HCT116 (cell line): ENCODE data around the gene ERC2. TPM values are rescaled to one million over a fixed set of nuclear protein-coding genes. Genes with fewer than 3 reads are reported as not detected.

Experiments
- ATAC-seq: fragments of 200-7000 bp; cut with Tn5 transposase; 2 replicates; pipeline ENCODE4 v1.9.1; 2020; ENCODE audit warnings: mild to moderate bottlenecking, moderate library complexity
- BruUV-seq: library from RNA; stranded (reverse); fragments of 400-500 nt; replicated peaks from 2 replicates; lab custom pipeline; 2021; lab: Mats Ljungman, UMichigan
- CTCF ChIA-PET: fragments of 300-600 bp; sonication (Branson Sonifier 250); formaldehyde crosslinking; loops from one replicate; lab custom pipeline; 2021; ENCODE audit warnings: antibody characterized with exemption; lab: Charles Lee
- POLR2A ChIA-PET: fragments of 300-600, 350-600 bp; sonication (Branson Sonifier 250); formaldehyde crosslinking; loops from one replicate; lab custom pipeline; 2021; ENCODE audit warnings: antibody characterized with exemption; lab: Charles Lee
- RAD21 ChIA-PET, 2 experiments: fragments of 300-600 bp; sonication (Branson Sonifier 250); formaldehyde crosslinking; loops; one replicate each; lab custom pipeline; 2023; ENCODE audit warnings: low total read pairs in 2 of 2; ENCODE audit not compliant: uncharacterized antibody in 2 of 2, unreplicated experiment in 2 of 2, low non-redundant PET in 1 of 2; lab: Charles Lee
- DNase-seq: peaks from one replicate; pipeline ENCODE4 v3.0.0-alpha.2; 2010; ENCODE audit warnings: low read depth, low spot score
- H2AFZ ChIP-seq: fragments of 200-600 bp; shearing (Covaris generic), sonication (generic); 2 replicates; pipeline ENCODE4 v1.6.1; 2017; ENCODE audit warnings: low read depth, mixed run types, mixed read lengths, antibody characterized with exemption, low read length; ENCODE audit not compliant: poor library complexity, severe bottlenecking
- H3K27ac ChIP-seq: 2 replicates; pipeline ENCODE4 v1.5.1; 2012; ENCODE audit warnings: low read depth, low read length
- H3K27me3 ChIP-seq: fragments of 200-600 bp; sonication (generic); 2 replicates; pipeline ENCODE4 v1.6.1; 2016; ENCODE audit warnings: mixed run types, low read length, mixed read lengths; ENCODE audit not compliant: insufficient read depth
- H3K36me3 ChIP-seq, 2 experiments: fragments of 200-500 bp in 1 of 2; fragments of 200-600 bp in 1 of 2; sonication (Bioruptor generic) in 1 of 2; sonication (generic) in 1 of 2; 2 replicates each; pipeline versions ENCODE4 v1.5.1 to v1.6.1; 2014 to 2016; ENCODE audit warnings: low read length in 2 of 2, inconsistent platforms in 1 of 2, mixed read lengths in 1 of 2, mixed run types in 1 of 2; ENCODE audit not compliant: insufficient read depth in 2 of 2, control insufficient read depth in 1 of 2
- H3K4me1 ChIP-seq, 2 experiments: fragments of 200-600 bp in 1 of 2; sonication (generic) in 1 of 2; 2 replicates each; pipeline versions ENCODE4 v1.5.1 to v1.6.1; 2012 to 2017; ENCODE audit warnings: low read length in 2 of 2, inconsistent platforms in 1 of 2, mild to moderate bottlenecking in 1 of 2, mixed read lengths in 1 of 2, mixed run types in 1 of 2, moderate library complexity in 1 of 2; ENCODE audit not compliant: insufficient read depth in 2 of 2, control insufficient read depth in 1 of 2
- H3K4me2 ChIP-seq: fragments of 200-600 bp; sonication (generic); 2 replicates; pipeline ENCODE4 v1.6.1; 2017; ENCODE audit warnings: mixed run types, low read length, mixed read lengths
- H3K4me3 ChIP-seq, 2 experiments: fragments of 200-600 bp in 1 of 2; sonication (generic) in 1 of 2; replicated peaks in 1 of 2; 2 replicates each; pipeline ENCODE4 v1.5.1; 2011 to 2016; ENCODE audit warnings: low read length in 2 of 2, control low read depth in 1 of 2, low read depth in 1 of 2, mild to moderate bottlenecking in 1 of 2, mixed read lengths in 1 of 2, mixed run types in 1 of 2
- H3K79me2 ChIP-seq: fragments of 200-600 bp; sonication (generic); 2 replicates; pipeline ENCODE4 v1.6.1; 2017; ENCODE audit warnings: mild to moderate bottlenecking, mixed run types, low read length, moderate library complexity, mixed read lengths; ENCODE audit not compliant: insufficient read depth
- H3K9ac ChIP-seq: fragments of 200-600 bp; sonication (generic); 2 replicates; pipeline ENCODE4 v1.6.1; 2016; ENCODE audit warnings: low read length, mixed read lengths
- H3K9me2 ChIP-seq: fragments of 200-600 bp; sonication (generic), shearing (Covaris generic); 2 replicates; pipeline ENCODE4 v1.6.1; 2017; ENCODE audit warnings: mixed run types, mild to moderate bottlenecking, moderate library complexity; ENCODE audit not compliant: insufficient read depth
- H3K9me3 ChIP-seq, 2 experiments: fragments of 200-500 bp in 1 of 2; fragments of 200-600 bp in 1 of 2; sonication (Bioruptor generic) in 1 of 2; sonication (generic) in 1 of 2; 2 replicates each; pipeline ENCODE4 v1.6.1; 2014 to 2017; ENCODE audit warnings: low read length in 2 of 2, mixed read lengths in 2 of 2, inconsistent platforms in 1 of 2, low read depth in 1 of 2, mild to moderate bottlenecking in 1 of 2, mixed run types in 1 of 2, moderate library complexity in 1 of 2; ENCODE audit not compliant: control insufficient read depth in 1 of 2, insufficient read depth in 1 of 2
- H4K20me1 ChIP-seq: fragments of 200-600 bp; sonication (generic), shearing (Covaris generic); 2 replicates; pipeline ENCODE4 v1.6.1; 2017; ENCODE audit warnings: mixed run types, mild to moderate bottlenecking, moderate library complexity; ENCODE audit not compliant: insufficient read depth
- ATF3 ChIP-seq: IDR thresholded peaks from 2 replicates; pipeline ENCODE4 v1.6.1; 2012
- CTCF ChIP-seq, 3 experiments: fragments of 200-600 bp in 1 of 3; sonication (generic) in 1 of 3; IDR thresholded peaks in 2 of 3; conservative IDR thresholded peaks in 1 of 3; 2 replicates each; pipeline ENCODE4 v1.5.1; 2012 to 2017; ENCODE audit warnings: low read depth in 2 of 3, low read length in 2 of 3, antibody characterized with exemption in 1 of 3, borderline replicate concordance in 1 of 3, control low read depth in 1 of 3, mild to moderate bottlenecking in 1 of 3, mixed read lengths in 1 of 3, mixed run types in 1 of 3, moderate library complexity in 1 of 3; ENCODE audit not compliant: insufficient read depth in 1 of 3
- EZH2phosphoT487 ChIP-seq: fragments of 200-600 bp; IDR thresholded peaks from 2 replicates; pipeline ENCODE4 v1.6.1; 2018; ENCODE audit warnings: antibody characterized with exemption, borderline replicate concordance
- JUND ChIP-seq: IDR thresholded peaks from 2 replicates; pipeline ENCODE4 v1.6.1; 2012
- POLR2A ChIP-seq: IDR thresholded peaks from 2 replicates; pipeline ENCODE4 v1.7.0; 2011; ENCODE audit warnings: borderline replicate concordance; ENCODE audit not compliant: insufficient read depth, insufficient read length; ENCODE audit errors: extremely low read depth
- POLR2AphosphoS5 ChIP-seq: IDR thresholded peaks from 2 replicates; pipeline ENCODE4 v1.6.1; 2011; ENCODE audit warnings: mild to moderate bottlenecking, low read depth, low read length, moderate library complexity
- REST ChIP-seq: IDR thresholded peaks from 2 replicates; pipeline ENCODE4 v1.6.1; 2012; ENCODE audit warnings: low read depth
- SIN3A ChIP-seq: IDR thresholded peaks from 2 replicates; pipeline ENCODE4 v1.6.1; 2012; ENCODE audit warnings: low read depth
- SP1 ChIP-seq: IDR thresholded peaks from 2 replicates; pipeline ENCODE4 v1.6.1; 2012; ENCODE audit warnings: low read depth
- TCF7L2 ChIP-seq: IDR thresholded peaks from 2 replicates; pipeline ENCODE4 v1.7.0; 2011; ENCODE audit warnings: borderline replicate concordance, inconsistent platforms; ENCODE audit not compliant: insufficient read depth, insufficient read length; ENCODE audit errors: extremely low read depth
- YY1 ChIP-seq: IDR thresholded peaks from 2 replicates; pipeline ENCODE4 v1.6.1; 2011; ENCODE audit warnings: low read length, low read depth, moderate library complexity, mild to moderate bottlenecking; ENCODE audit not compliant: insufficient replicate concordance; ENCODE audit errors: extremely low read depth
- ZFX ChIP-seq: fragments of 450-650 bp; IDR thresholded peaks from 2 replicates; pipeline ENCODE4 v1.6.1; 2017
- ZNF274 ChIP-seq: fragments of 200-500 bp; sonication (Bioruptor generic); IDR thresholded peaks from 2 replicates; pipeline ENCODE4 v1.6.1; 2014; ENCODE audit warnings: mild to moderate bottlenecking, low read depth, low read length, inconsistent platforms
- intact Hi-C: fragments of 100-400 bp; cut with micrococcal nuclease; formaldehyde crosslinking; loops from 2 replicates; pipeline ENCODE4 v1.10.0; 2022
- total RNA-seq: library from RNA; stranded (reverse); gene quantifications from one replicate; pipeline ENCODE4 v1.2.1, GENCODE V29; 2021; ENCODE audit not compliant: unreplicated experiment

ERC2 gene
- total RNA-seq, 1 experiment from 2014 or later = not detected

GRCh38 chr3:55842204-55842603, 626.1 kb downstream of the ERC2 start:
- POLR2A ChIA-PET = no interaction called here
- no peaks in the 10 kb centered on the region for H3K79me2 ChIP-seq

More at GRCh38 chr3:55842204-55842603, 626.1 kb downstream of the ERC2 start:
- no TSS peak for BruUV-seq
- intact Hi-C loops = no loop called here
- H3K27ac ChIP-seq = no peak overlapping the region
- ChIA-PET CTCF (no interaction called here), RAD21 (no interaction called here)
- TF ChIP-seq YY1 (no peak), ATF3 (no peak), REST (no peak), POLR2AphosphoS5 (no peak), TCF7L2 (no peak), POLR2A (no peak), ZFX (no peak), SP1 (no peak), SIN3A (no peak), ZNF274 (no peak), CTCF (IDR thresholded peaks at IDR 0.05 in 2 of 3, conservative IDR thresholded peaks at IDR 0.05 in 1 of 3; ENCODE audit: borderline replicate concordance in 1 of 3, insufficient read depth in 1 of 3, low read depth in 2 of 3, low read length in 2 of 3) (no peak), JUND (no peak), EZH2phosphoT487 (no peak)
- no peaks in the 10 kb centered on the region for H3K9me2 ChIP-seq
- no peaks in the 10 kb centered on the region for H3K4me1 ChIP-seq
- H3K27me3 ChIP-seq = no peaks in the 10 kb centered on the region
- ATAC-seq (no peak), DNase-seq (no peak)
- H3K4me2 ChIP-seq = no peak overlapping the region
- peaks cover 0 to 4% of the 10 kb centered on the region in 2 experiments; a peak in 3 of 4 replicates for H3K9me3 ChIP-seq
- H2AFZ ChIP-seq = no peak overlapping the region
- no peak overlapping the region for H3K4me3 ChIP-seq
- no peaks in the 10 kb centered on the region for H4K20me1 ChIP-seq
- H3K9ac ChIP-seq = no peak overlapping the region
- no peaks in the 10 kb centered on the region for H3K36me3 ChIP-seq
